IgD-negative memory B cell (primary cell): Measurements from ENCODE around the gene RREB1. TPM values are rescaled to one million over a fixed set of nuclear protein-coding genes. Genes with fewer than 3 reads are reported as not detected.

Experiments used
- H3K27ac Mint-ChIP-seq, 3 donors: one replicate each; pipeline ENCODE4 v1.8.0; 2020 to 2022; ENCODE audit warnings: mild to moderate bottlenecking in 3 of 3, mixed read lengths in 3 of 3, moderate library complexity in 1 of 3
- H3K27me3 Mint-ChIP-seq: one replicate; pipeline ENCODE4 v1.8.0; 2021; ENCODE audit warnings: mixed read lengths
- H3K36me3 Mint-ChIP-seq: one replicate; pipeline ENCODE4 v1.8.0; 2020; ENCODE audit warnings: mild to moderate bottlenecking, mixed read lengths
- H3K4me1 Mint-ChIP-seq, 3 donors: one replicate each; pipeline ENCODE4 v1.8.0; 2020 to 2022; ENCODE audit warnings: mixed read lengths in 3 of 3, mild to moderate bottlenecking in 1 of 3
- H3K4me3 Mint-ChIP-seq, 4 donors: one replicate each; pipeline ENCODE4 v1.8.0; 2020 to 2022; ENCODE audit warnings: mild to moderate bottlenecking in 4 of 4, mixed read lengths in 4 of 4, moderate library complexity in 3 of 4
- H3K9me3 Mint-ChIP-seq, 3 donors: one replicate each; pipeline ENCODE4 v1.8.0; 2020 to 2021; ENCODE audit warnings: mixed read lengths in 3 of 3, mild to moderate bottlenecking in 1 of 3
- polyA plus RNA-seq: library from polyadenylated mRNA; unstranded; fragments of 300-500 nt; fragmentation: Illumina TruSeq; gene quantifications from one replicate; pipeline ENCODE4 v1.2.3, GENCODE V29; 2021

RREB1 gene
- polyA plus RNA-seq, 1 donor from 2014 or later, result 6.1 TPM

GRCh38 chr6:7126754-7127153, 19.0 kb downstream of the RREB1 start:
- Mint-ChIP-seq H3K27ac (peak overlapping the region in 2 of 3 donors; percentile 11 to 88), H3K36me3 (peaks cover 2% of the 10 kb centered on the region), H3K4me1 (peaks cover 61 to 74% (median 61%) of the 10 kb centered on the region in 3 donors), H3K9me3 (no peaks in the 10 kb centered on the region), H3K27me3 (no peaks in the 10 kb centered on the region), H3K4me3 (no peak overlapping the region)

- Mint-ChIP-seq H3K4me3 (peak overlapping the region in 1 of 4 donors; percentile 1), H3K4me1 (peaks cover 60 to 76% (median 67%) of the 10 kb centered on the region in 3 donors), H3K27ac (peak overlapping the region; percentile 0 to 41 (median 14)), H3K9me3 (no peaks in the 10 kb centered on the region), H3K27me3 (no peaks in the 10 kb centered on the region), H3K36me3 (peaks cover 2% of the 10 kb centered on the region)
Observed at GRCh38 chr6:7127680-7128079, 19.9 kb downstream of the RREB1 start.

GRCh38 chr6:7129360-7129759, 21.6 kb downstream of the RREB1 start:
- H3K4me1 Mint-ChIP-seq, result peaks cover 59 to 79% (median 69%) of the 10 kb centered on the region in 3 donors
- no peaks in the 10 kb centered on the region for H3K27me3 Mint-ChIP-seq
- H3K9me3 Mint-ChIP-seq, result no peaks in the 10 kb centered on the region
- peak overlapping the region; percentile 40 to 84 (median 82) for H3K27ac Mint-ChIP-seq
- H3K36me3 Mint-ChIP-seq, result no peaks in the 10 kb centered on the region
- no peak overlapping the region for H3K4me3 Mint-ChIP-seq

GRCh38 chr6:7129784-7130569, 22.2 kb downstream of the RREB1 start:
- Mint-ChIP-seq H3K4me3 (peak overlapping the region in 3 of 4 donors; percentile 1 to 65 (median 63)), H3K36me3 (no peaks in the 10 kb centered on the region), H3K9me3 (no peaks in the 10 kb centered on the region), H3K4me1 (peaks cover 55 to 77% (median 66%) of the 10 kb centered on the region in 3 donors), H3K27ac (peak overlapping the region; percentile 40 to 82 (median 40)), H3K27me3 (no peaks in the 10 kb centered on the region)

- no peaks in the 10 kb centered on the region for H3K9me3 Mint-ChIP-seq
- H3K4me3 Mint-ChIP-seq, result peak overlapping the region in 1 of 4 donors; percentile 25
- no peaks in the 10 kb centered on the region for H3K36me3 Mint-ChIP-seq
- no peaks in the 10 kb centered on the region for H3K27me3 Mint-ChIP-seq
- peaks cover 60 to 75% (median 69%) of the 10 kb centered on the region in 3 donors for H3K4me1 Mint-ChIP-seq
- H3K27ac Mint-ChIP-seq, result peak overlapping the region in 2 of 3 donors; percentile 6 to 36
Observed at GRCh38 chr6:7131390-7131789, 23.6 kb downstream of the RREB1 start.

GRCh38 chr6:7132398-7133035, 24.8 kb downstream of the RREB1 start:
- Mint-ChIP-seq H3K27me3 (no peaks in the 10 kb centered on the region), H3K9me3 (no peaks in the 10 kb centered on the region), H3K4me3 (no peak overlapping the region), H3K4me1 (peaks cover 65 to 75% (median 74%) of the 10 kb centered on the region in 3 donors), H3K36me3 (no peaks in the 10 kb centered on the region), H3K27ac (peak overlapping the region; percentile 13 to 54 (median 45))

- peak overlapping the region; percentile 81 to 91 (median 86) for H3K27ac Mint-ChIP-seq
- peak overlapping the region in 1 of 4 donors; percentile 39 for H3K4me3 Mint-ChIP-seq
- no peaks in the 10 kb centered on the region for H3K36me3 Mint-ChIP-seq
- no peaks in the 10 kb centered on the region for H3K27me3 Mint-ChIP-seq
- H3K4me1 Mint-ChIP-seq, result peaks cover 53 to 68% (median 68%) of the 10 kb centered on the region in 3 donors
- H3K9me3 Mint-ChIP-seq, result no peaks in the 10 kb centered on the region
Observed at GRCh38 chr6:7134999-7135745, 27.4 kb downstream of the RREB1 start.

GRCh38 chr6:7135755-7136154, 28.0 kb downstream of the RREB1 start:
- Mint-ChIP-seq H3K4me3 (peak overlapping the region in 2 of 4 donors; percentile 39 to 97), H3K4me1 (peaks cover 50 to 68% (median 67%) of the 10 kb centered on the region in 3 donors), H3K9me3 (no peaks in the 10 kb centered on the region), H3K36me3 (no peaks in the 10 kb centered on the region), H3K27me3 (no peaks in the 10 kb centered on the region), H3K27ac (peak overlapping the region; percentile 81 to 91 (median 86))

GRCh38 chr6:7136859-7137334, 29.1 kb downstream of the RREB1 start:
- peak overlapping the region; percentile 75 to 97 (median 85) for H3K4me3 Mint-ChIP-seq
- no peaks in the 10 kb centered on the region for H3K27me3 Mint-ChIP-seq
- H3K36me3 Mint-ChIP-seq, result no peaks in the 10 kb centered on the region
- peak overlapping the region; percentile 93 to 98 (median 94) for H3K27ac Mint-ChIP-seq
- H3K9me3 Mint-ChIP-seq, result no peaks in the 10 kb centered on the region
- H3K4me1 Mint-ChIP-seq, result peaks cover 49 to 65% (median 62%) of the 10 kb centered on the region in 3 donors

- Mint-ChIP-seq H3K36me3 (no peaks in the 10 kb centered on the region), H3K4me1 (peaks cover 46 to 60% (median 60%) of the 10 kb centered on the region in 3 donors), H3K9me3 (no peaks in the 10 kb centered on the region), H3K27me3 (no peaks in the 10 kb centered on the region), H3K27ac (peak overlapping the region; percentile 93 to 98 (median 94)), H3K4me3 (peak overlapping the region; percentile 75 to 97 (median 85))
Observed at GRCh38 chr6:7137335-7138045, 29.7 kb downstream of the RREB1 start.

GRCh38 chr6:7138046-7138531, 30.3 kb downstream of the RREB1 start:
- peak overlapping the region; percentile 93 to 98 (median 94) for H3K27ac Mint-ChIP-seq
- peaks cover 41 to 61% (median 60%) of the 10 kb centered on the region in 3 donors for H3K4me1 Mint-ChIP-seq
- peak overlapping the region; percentile 13 to 97 (median 76) for H3K4me3 Mint-ChIP-seq
- no peaks in the 10 kb centered on the region for H3K36me3 Mint-ChIP-seq
- no peaks in the 10 kb centered on the region for H3K9me3 Mint-ChIP-seq
- no peaks in the 10 kb centered on the region for H3K27me3 Mint-ChIP-seq

- Mint-ChIP-seq H3K4me3 (peak overlapping the region; percentile 47 to 81 (median 78)), H3K27me3 (no peaks in the 10 kb centered on the region), H3K4me1 (peaks cover 47 to 62% (median 60%) of the 10 kb centered on the region in 3 donors), H3K36me3 (no peaks in the 10 kb centered on the region), H3K9me3 (no peaks in the 10 kb centered on the region), H3K27ac (peak overlapping the region; percentile 93 to 98 (median 94))
Observed at GRCh38 chr6:7138921-7139358, 31.2 kb downstream of the RREB1 start.

GRCh38 chr6:7139835-7140470, 32.2 kb downstream of the RREB1 start:
- no peaks in the 10 kb centered on the region for H3K27me3 Mint-ChIP-seq
- peak overlapping the region; percentile 75 to 94 (median 90) for H3K4me3 Mint-ChIP-seq
- H3K36me3 Mint-ChIP-seq, result no peaks in the 10 kb centered on the region
- no peaks in the 10 kb centered on the region for H3K9me3 Mint-ChIP-seq
- H3K27ac Mint-ChIP-seq, result peak overlapping the region; percentile 55 to 98 (median 94)
- H3K4me1 Mint-ChIP-seq, result peaks cover 52 to 63% (median 59%) of the 10 kb centered on the region in 3 donors
